Common myeloid progenitor, CD34-positive (primary cell): ENCODE data around the gene NOXO1.

ENCODE experiments used
- CTCF ChIA-PET: fragments of 350-600 bp; sonication (Branson Sonifier 250); formaldehyde crosslinking; loops from one replicate; lab custom pipeline; 2021; ENCODE audit warnings: antibody characterized with exemption; lab: Charles Lee
- POLR2A ChIA-PET: fragments of 350-600 bp; sonication (Branson Sonifier 250); formaldehyde crosslinking; loops from one replicate; lab custom pipeline; 2021; ENCODE audit warnings: antibody characterized with exemption; lab: Charles Lee
- DNase-seq, 3 donors: peaks; one replicate each; pipeline versions ENCODE4 v3.0.0 to v3.0.0-alpha.2; 2013
- H3K27ac ChIP-seq, 2 experiments: 1 replicate in 1 of 2; 2 replicates in 1 of 2; pipeline ENCODE4 v1.7.0; 2013; ENCODE audit warnings: inconsistent platforms in 2 of 2, low read length in 2 of 2, mild to moderate bottlenecking in 2 of 2, low read depth in 1 of 2, moderate library complexity in 1 of 2; ENCODE audit not compliant: severe bottlenecking in 2 of 2, insufficient read depth in 1 of 2, poor library complexity in 1 of 2
- H3K27me3 ChIP-seq, 5 experiments: replicated peaks in 2 of 5; 1 replicate in 3 of 5; 2 replicates in 2 of 5; pipeline versions ENCODE4 v1.6.1 to v1.7.0; 2013; ENCODE audit warnings: low read length in 4 of 5, mild to moderate bottlenecking in 2 of 5, moderate library complexity in 2 of 5, inconsistent platforms in 1 of 5; ENCODE audit not compliant: insufficient read depth in 5 of 5, control insufficient read depth in 4 of 5
- H3K36me3 ChIP-seq, 4 experiments: 1 replicate in 2 of 4; 2 replicates in 2 of 4; pipeline versions ENCODE4 v1.6.1 to v1.7.0; 2013; ENCODE audit warnings: low read length in 3 of 4, control low read depth in 1 of 4, mild to moderate bottlenecking in 1 of 4; ENCODE audit not compliant: control insufficient read depth in 4 of 4, insufficient read depth in 4 of 4
- H3K4me1 ChIP-seq, 4 experiments: 1 replicate in 3 of 4; 2 replicates in 1 of 4; pipeline versions ENCODE4 v1.6.1 to v1.7.1; 2013; ENCODE audit warnings: low read length in 3 of 4, mild to moderate bottlenecking in 3 of 4, control low read depth in 1 of 4, inconsistent platforms in 1 of 4, moderate library complexity in 1 of 4; ENCODE audit not compliant: control insufficient read depth in 4 of 4, insufficient read depth in 4 of 4; ENCODE audit errors: control extremely low read depth in 1 of 4
- H3K4me3 ChIP-seq, 7 experiments: 1 replicate in 4 of 7; 2 replicates in 3 of 7; pipeline versions ENCODE4 v1.5.1 to v1.7.0; 2013; ENCODE audit warnings: mild to moderate bottlenecking in 7 of 7, low read length in 6 of 7, moderate library complexity in 6 of 7, inconsistent platforms in 2 of 7, low read depth in 2 of 7, control low read depth in 1 of 7; ENCODE audit not compliant: insufficient read depth in 4 of 7, control insufficient read depth in 1 of 7; ENCODE audit errors: extremely low read depth in 1 of 7
- H3K9me3 ChIP-seq, 5 experiments: 1 replicate in 4 of 5; 2 replicates in 1 of 5; pipeline versions ENCODE4 v1.6.1 to v1.7.1; 2013; ENCODE audit warnings: low read length in 4 of 5, mild to moderate bottlenecking in 2 of 5, inconsistent platforms in 1 of 5, low read depth in 1 of 5, moderate library complexity in 1 of 5; ENCODE audit not compliant: control insufficient read depth in 4 of 5, insufficient read depth in 2 of 5; ENCODE audit errors: control extremely low read depth in 1 of 5
- WGBS: methylation state at CpG from one replicate; pipeline ENCODE4 v1.1.5; 2013; ENCODE audit not compliant: insufficient coverage; 5-methylcytosine and 5-hydroxymethylcytosine counted together

Gene NOXO1

DNA sequence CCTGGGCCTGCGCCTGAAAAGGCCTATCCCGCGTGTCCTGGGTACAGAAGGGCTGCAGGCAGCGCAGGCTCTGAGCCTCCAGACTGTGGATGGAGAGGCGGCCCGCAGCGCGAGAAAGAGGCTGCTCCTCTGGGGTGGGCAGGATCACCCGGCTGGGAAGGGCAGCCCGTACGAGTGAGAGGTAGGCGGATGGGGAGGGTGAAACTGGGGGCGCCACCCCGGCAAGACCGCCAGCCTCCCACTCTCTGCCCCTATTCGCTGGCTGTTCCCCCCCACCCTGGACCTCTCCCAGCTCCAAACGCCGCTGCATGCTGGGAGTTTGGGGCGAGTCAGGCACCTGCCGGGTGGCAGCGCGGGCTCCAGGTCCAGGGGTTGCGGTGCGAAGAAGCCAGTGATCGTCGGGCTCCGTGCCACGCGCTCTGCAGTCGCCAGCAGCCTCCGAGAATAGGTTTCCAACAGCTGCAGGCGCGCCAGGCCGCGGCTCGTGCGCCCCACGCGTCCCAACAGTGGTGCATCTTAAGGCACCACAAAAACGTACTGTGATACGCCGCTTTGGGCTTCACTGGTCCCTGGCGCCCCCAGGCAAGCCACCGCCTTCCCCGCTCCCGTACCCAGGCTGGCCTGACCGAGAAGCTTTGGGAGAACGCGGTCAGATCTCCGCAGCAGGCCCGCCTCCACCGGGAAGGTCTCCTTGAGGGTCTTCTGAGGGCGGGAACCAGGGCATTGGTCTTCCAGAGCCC is 1.1 kb downstream of the NOXO1 start:
- ChIA-PET POLR2A (interaction anchor here (1.0 to 1.1 kb wide), 2 partner anchors 8 to 15 kb away, joined by 3 to 7 read pairs; partner anchors contain the start of genes RPS2 and TBL3), CTCF (no interaction called here)
- peak in 2 of 3 donors; percentile 50 to 66 for DNase-seq
- Histone ChIP-seq H3K4me1 (peaks cover 0 to 27% (median 22%) of the 10 kb centered on the region in 4 experiments), H3K27ac (no peak overlapping the region), H3K36me3 (peaks cover 2 to 40% (median 27%) of the 10 kb centered on the region in 4 experiments), H3K27me3 (peaks cover 0 to 64% (median 33%) of the 10 kb centered on the region in 5 experiments), H3K9me3 (peaks cover 0 to 3% (median 0%) of the 10 kb centered on the region in 5 experiments), H3K4me3 (no peak overlapping the region)
- 6% methylated on average over 46 of the region's 53 CpGs for WGBS

DNA sequence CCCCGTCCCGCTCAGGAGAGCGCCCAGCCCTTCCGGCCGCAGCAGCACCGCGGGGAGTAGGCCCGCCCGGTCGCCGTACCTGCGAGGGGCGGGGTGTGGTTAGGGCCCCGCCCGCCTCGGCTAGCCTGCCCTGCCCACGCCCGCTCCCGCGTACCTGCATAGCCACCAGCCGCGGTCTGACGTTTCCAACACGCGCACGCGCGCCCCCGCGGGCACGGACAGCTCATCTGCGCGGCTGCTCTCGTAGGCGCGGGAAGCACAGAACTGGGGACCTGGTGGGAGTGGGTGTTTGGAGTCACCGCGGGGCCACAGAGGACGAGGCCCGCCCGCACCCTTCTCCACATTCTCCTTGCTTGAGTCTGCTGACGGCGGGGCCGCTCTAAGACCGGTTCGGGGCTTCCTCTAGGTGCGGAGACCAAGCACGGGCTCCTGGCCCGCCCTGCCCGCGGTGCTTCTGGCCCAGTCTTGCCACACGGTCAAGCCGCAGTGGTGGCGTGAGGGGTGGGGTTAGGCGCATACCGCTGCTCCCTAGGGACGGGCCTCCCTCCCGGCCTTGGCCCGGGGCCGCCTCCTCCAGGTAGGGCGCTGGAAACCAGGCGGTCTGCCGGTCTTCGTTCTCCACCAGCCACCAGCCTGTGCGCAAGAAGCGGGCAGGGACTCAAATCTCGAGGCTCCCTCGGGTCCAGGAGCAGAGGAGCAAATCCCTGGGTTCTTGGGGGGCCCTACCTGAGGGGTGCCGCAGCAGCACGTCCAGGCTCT is 1.8 kb downstream of the NOXO1 start:
- ChIA-PET POLR2A (interaction anchor here (1.0 to 1.1 kb wide), 2 partner anchors 8 to 15 kb away, joined by 3 to 7 read pairs; partner anchors contain the start of genes RPS2 and TBL3), CTCF (no interaction called here)

DNA sequence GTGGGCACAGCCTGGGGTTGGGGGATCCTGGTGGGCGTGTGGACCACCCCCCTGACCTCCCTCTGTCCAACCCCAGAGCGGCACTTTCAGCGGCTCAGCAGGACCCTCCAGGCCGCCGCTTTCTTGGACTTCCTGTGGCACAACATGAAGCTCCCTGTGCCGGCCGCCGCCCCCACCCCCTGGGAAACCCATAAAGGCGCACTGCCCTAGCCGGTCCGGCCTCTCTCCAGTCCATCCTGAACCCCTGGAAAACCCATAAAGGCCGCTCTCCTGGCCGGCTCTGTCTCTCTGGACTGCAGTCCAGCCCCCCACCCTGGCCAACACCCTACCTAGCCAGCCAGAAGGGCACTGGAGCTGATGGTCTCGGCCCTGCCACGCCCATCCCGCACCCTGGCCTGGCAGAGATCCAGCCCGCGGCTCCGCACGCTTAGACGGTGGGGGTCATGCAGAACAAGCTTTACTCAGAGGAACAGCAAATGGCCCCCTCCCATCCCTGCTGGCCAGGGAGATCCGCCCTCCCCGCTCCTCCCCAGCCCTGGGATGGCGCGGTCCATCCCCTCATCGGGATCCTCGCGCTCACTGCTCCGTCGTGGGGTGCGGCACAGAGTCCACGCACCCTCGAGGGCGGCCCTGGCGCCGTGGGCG is 2.7 kb downstream of the NOXO1 start:
- Histone ChIP-seq H3K27ac (no peak overlapping the region), H3K27me3 (peaks cover 0 to 63% (median 33%) of the 10 kb centered on the region in 5 experiments), H3K4me3 (no peak overlapping the region), H3K9me3 (peaks cover 0 to 3% (median 0%) of the 10 kb centered on the region in 5 experiments), H3K36me3 (peaks cover 2 to 49% (median 37%) of the 10 kb centered on the region in 4 experiments), H3K4me1 (peaks cover 0 to 19% (median 12%) of the 10 kb centered on the region in 4 experiments)
- ChIA-PET CTCF (interaction anchor here (1.2 kb wide), 1 partner anchor 27 kb away, joined by 3 read pairs; no protein-coding TSS in a partner anchor), POLR2A (no interaction called here)
- no peak for DNase-seq
- 97% methylated on average over 23 of the region's 37 CpGs for WGBS

More for the DNA sequence above, 1.8 kb downstream of the NOXO1 start:
- H3K36me3 ChIP-seq: peaks cover 2 to 46% (median 32%) of the 10 kb centered on the region in 4 experiments
- H3K4me3 ChIP-seq: no peak overlapping the region
- H3K4me1 ChIP-seq: peaks cover 0 to 21% (median 14%) of the 10 kb centered on the region in 4 experiments
- H3K27ac ChIP-seq: no peak overlapping the region
- peaks cover 0 to 3% (median 0%) of the 10 kb centered on the region in 5 experiments for H3K9me3 ChIP-seq
- peaks cover 0 to 64% (median 33%) of the 10 kb centered on the region in 5 experiments for H3K27me3 ChIP-seq
- no peak for DNase-seq
- 41% methylated on average over 60 of the region's 70 CpGs for WGBS

DNA sequence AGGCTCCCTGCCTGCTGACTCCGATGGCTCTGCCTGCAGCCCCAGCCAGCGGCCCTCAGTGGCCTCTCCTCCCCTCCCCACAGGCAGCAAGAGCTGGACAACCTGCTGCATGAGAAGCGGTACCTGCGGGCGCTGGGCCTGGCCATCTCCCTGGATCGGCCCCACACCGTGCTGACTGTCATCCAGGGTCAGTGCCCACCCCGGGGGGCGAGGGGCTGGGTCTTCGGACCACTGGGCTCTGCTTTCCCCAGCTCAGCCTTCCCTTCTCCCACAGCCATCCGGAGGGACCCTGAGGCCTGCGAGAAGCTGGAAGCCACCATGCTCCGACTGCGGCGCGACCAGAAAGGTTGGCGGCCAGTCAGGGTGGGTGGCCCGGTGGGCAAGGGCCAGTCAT is 3.4 kb downstream of the NOXO1 start:
- ChIA-PET CTCF (interaction anchor here (1.2 kb wide), 1 partner anchor 28 kb away, joined by 3 read pairs; no protein-coding TSS in a partner anchor), POLR2A (no interaction called here)
- Histone ChIP-seq H3K36me3 (peaks cover 2 to 49% (median 37%) of the 10 kb centered on the region in 4 experiments), H3K4me1 (peaks cover 0 to 13% (median 9%) of the 10 kb centered on the region in 4 experiments), H3K9me3 (peaks cover 0 to 3% (median 0%) of the 10 kb centered on the region in 5 experiments), H3K4me3 (no peak overlapping the region), H3K27me3 (peaks cover 0 to 56% (median 28%) of the 10 kb centered on the region in 5 experiments), H3K27ac (no peak overlapping the region)
- WGBS: 99% methylated on average over 16 of the region's 18 CpGs
- DNase-seq: no peak

DNA sequence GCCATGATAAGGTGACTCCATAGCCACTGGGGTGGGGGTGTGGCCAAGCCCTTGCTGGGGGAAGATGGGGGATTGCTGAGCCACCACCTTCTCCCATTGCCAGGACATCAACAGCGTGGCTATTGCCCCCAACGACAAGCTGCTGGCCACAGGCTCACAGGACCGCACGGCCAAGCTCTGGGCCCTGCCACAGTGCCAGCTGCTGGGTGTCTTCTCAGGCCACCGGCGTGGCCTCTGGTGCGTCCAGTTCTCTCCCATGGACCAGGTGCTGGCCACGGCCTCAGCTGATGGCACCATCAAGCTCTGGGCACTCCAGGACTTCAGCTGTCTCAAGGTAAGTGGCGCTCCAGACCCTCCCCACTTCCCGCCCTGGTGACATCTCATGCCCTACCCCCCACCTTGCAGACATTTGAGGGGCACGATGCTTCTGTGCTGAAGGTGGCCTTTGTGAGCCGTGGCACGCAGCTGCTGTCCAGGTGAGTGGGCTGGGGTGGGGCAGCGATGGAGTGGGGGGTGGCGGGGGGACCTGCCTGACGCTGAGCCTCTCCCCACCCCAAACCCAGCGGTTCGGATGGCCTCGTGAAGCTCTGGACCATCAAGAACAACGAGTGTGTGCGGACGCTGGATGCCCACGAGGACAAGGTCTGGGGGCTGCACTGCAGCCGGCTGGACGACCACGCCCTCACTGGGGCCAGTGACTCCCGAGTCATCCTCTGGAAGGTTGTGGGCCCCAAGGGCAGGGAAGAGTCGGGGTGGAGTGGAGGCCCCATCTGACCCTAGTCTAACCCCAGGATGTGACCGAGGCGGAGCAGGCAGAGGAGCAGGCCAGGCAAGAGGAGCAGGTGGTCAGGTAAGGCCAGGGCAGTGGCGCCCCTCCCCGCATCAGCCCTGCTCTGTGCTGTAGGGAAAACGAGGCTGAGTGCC is 4.1 kb downstream of the NOXO1 start:
- DNase-seq: no peak
- peaks cover 0 to 49% (median 22%) of the 10 kb centered on the region in 5 experiments for H3K27me3 ChIP-seq
- no peak overlapping the region for H3K27ac ChIP-seq
- peaks cover 0 to 3% (median 0%) of the 10 kb centered on the region in 5 experiments for H3K9me3 ChIP-seq
- CTCF ChIA-PET: interaction anchor here (1.1 to 1.6 kb wide), 3 partner anchors 26 to 48 kb away, joined by 3 to 6 read pairs (median 3); no protein-coding TSS in a partner anchor
- H3K36me3 ChIP-seq: peaks cover 2 to 49% (median 37%) of the 10 kb centered on the region in 4 experiments
- no peak overlapping the region for H3K4me3 ChIP-seq
- POLR2A ChIA-PET: no interaction called here
- peaks cover 0 to 17% (median 15%) of the 10 kb centered on the region in 4 experiments for H3K4me1 ChIP-seq
- WGBS: 95% methylated on average over 32 of the region's 33 CpGs

DNA sequence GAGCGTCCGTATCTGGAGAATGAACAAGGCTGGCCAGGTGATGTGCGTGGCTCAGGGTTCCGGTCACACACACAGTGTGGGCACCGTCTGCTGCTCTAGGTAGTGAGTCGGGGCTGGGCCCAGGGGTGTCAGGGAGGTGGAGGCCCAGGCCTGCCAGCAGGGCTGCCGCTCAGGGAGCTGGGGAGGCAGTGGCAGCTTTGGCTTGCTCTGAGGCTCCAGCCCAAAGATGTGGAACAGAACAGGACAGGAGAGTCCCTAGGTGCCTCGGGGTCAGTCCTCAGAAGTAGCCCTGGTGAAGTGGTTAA is 5.1 kb downstream of the NOXO1 start:
- Histone ChIP-seq H3K9me3 (peaks cover 0 to 3% (median 0%) of the 10 kb centered on the region in 5 experiments), H3K4me1 (peaks cover 0 to 25% (median 21%) of the 10 kb centered on the region in 4 experiments), H3K4me3 (no peak overlapping the region), H3K27me3 (peaks cover 0 to 39% (median 13%) of the 10 kb centered on the region in 5 experiments), H3K36me3 (peaks cover 2 to 49% (median 37%) of the 10 kb centered on the region in 4 experiments), H3K27ac (no peak overlapping the region)
- ChIA-PET CTCF (interaction anchor here (1.1 to 1.6 kb wide), 2 partner anchors 28 to 47 kb away, joined by 3 to 6 read pairs; no protein-coding TSS in a partner anchor), POLR2A (interaction anchor here (1.4 kb wide), 1 partner anchor 11 kb away, joined by 6 read pairs; the partner anchor contains the start of gene RPS2)
- WGBS: 96% methylated on average over 8 of the region's 8 CpGs
- DNase-seq: no peak
